Measurements from ENCODE around the gene ARHGAP6. TPM values are rescaled to one million over a fixed set of nuclear protein-coding genes. Genes with fewer than 3 reads are reported as not detected.

ARHGAP6 gene
- total and polyA plus RNA-seq, 2 of the 4 experiments (the other 2 are of a cell fraction) = 1.4 to 1.8 TPM

DNA sequence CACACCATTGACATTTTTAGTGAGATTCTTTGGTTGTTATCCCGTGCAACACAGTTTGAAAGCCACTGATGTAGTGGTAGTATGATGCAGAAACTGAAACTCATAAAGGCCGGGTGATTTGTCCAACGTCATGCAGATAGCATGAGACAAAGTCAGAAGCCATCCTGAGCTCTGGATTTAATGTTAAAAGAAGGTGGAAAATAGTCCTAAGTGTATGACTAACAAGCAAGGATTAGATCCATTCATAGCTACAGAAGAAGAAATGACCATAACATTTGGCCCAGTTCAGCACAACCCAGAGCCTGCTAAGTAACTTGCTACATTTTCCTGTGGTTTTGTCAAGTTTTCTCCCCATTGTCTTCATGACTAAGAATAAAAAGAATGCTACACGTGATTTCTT, 230.2 kb downstream of the ARHGAP6 start:
- intact Hi-C loops (cut with micrococcal nuclease) (no loop called here), in situ Hi-C loops (cut with MboI; ENCODE audit: low sequenced_read_pairs) (no loop called here), dilution Hi-C loops (cut with HindIII; ENCODE audit: low sequenced_read_pairs, unreplicated experiment) (no loop called here)
- Histone ChIP-seq H3K56ac (ENCODE audit: extremely low read depth, insufficient read depth, low read length) (no peak overlapping the region), H3K79me1 (ENCODE audit: low read depth in 1 of 2, low read length in 2 of 2) (no peaks in the 10 kb centered on the region), H4K8ac (ENCODE audit: low read depth in 2 of 2, low read length in 2 of 2) (no peak overlapping the region), H3K23ac (ENCODE audit: low read depth, low read length) (no peak overlapping the region), H3K36me3 (ENCODE audit: control insufficient read depth, insufficient read depth, low read length) (no peaks in the 10 kb centered on the region), H2AK9ac (replicated peaks; ENCODE audit: low read depth, low read length, poor library complexity) (no peak overlapping the region), H2BK5ac (ENCODE audit: low read depth, low read length, poor library complexity, severe bottlenecking) (no peak overlapping the region), H3K4me2 (ENCODE audit: low read depth, low read length) (peak overlapping the region; percentile 18; the same call in 1 of the 2 replicates), H2AK5ac (ENCODE audit: low read depth, low read length) (no peak overlapping the region), H2BK15ac (ENCODE audit: low read depth, low read length) (no peak overlapping the region), H2AFZ (replicated peaks; ENCODE audit: low read length, poor library complexity) (no peak overlapping the region), H3K4me3 (ENCODE audit: insufficient read depth, low read depth, low read length) (no peak overlapping the region), H3K14ac (replicated peaks; ENCODE audit: low read depth, low read length) (no peak overlapping the region), H3K9me3 (ENCODE audit: control insufficient read depth, insufficient read depth, low read length) (no peaks in the 10 kb centered on the region), H3K4ac (ENCODE audit: low read depth, low read length) (no peak overlapping the region; the same call in 1 of the 2 replicates), H4K20me1 (ENCODE audit: insufficient read depth, low read length) (no peaks in the 10 kb centered on the region), H2BK20ac (ENCODE audit: low read depth, low read length) (no peak overlapping the region), H2BK120ac (ENCODE audit: low read depth, low read length) (no peak overlapping the region), H4K5ac (ENCODE audit: low read depth, low read length) (no peak overlapping the region), H3K27me3 (ENCODE audit: control insufficient read depth, insufficient read depth, low read length) (no peaks in the 10 kb centered on the region), H3K9me1 (ENCODE audit: insufficient read depth, low read length) (no peaks in the 10 kb centered on the region), H3K9ac (ENCODE audit: low read depth, low read length) (no peak overlapping the region), H3K4me1 (ENCODE audit: control insufficient read depth, insufficient read depth, low read length) (peaks cover 12% of the 10 kb centered on the region), H3K27ac (ENCODE audit: insufficient read depth, low read length) (no peak overlapping the region), H3K18ac (ENCODE audit: low read depth, low read length) (peak overlapping the region; percentile 51), H4K91ac (ENCODE audit: insufficient read depth, low read depth, low read length) (no peak overlapping the region)
- WGBS, 2 experiments (ENCODE audit: extremely low coverage in 2 of 2, insufficient read length in 1 of 2) = no CpG with 5 or more reads among the region's 4 CpGs
- BruUV-seq (replicated peaks) = no TSS peak
- ATAC-seq (ENCODE audit: low read depth) (no peak), DNase-seq (peak; percentile 62)
- POLR2A ChIA-PET (ENCODE audit: unreplicated experiment) = no interaction called here
- TF ChIP-seq CEBPB (IDR thresholded peaks at IDR 0.05; ENCODE audit: low read depth, low read length) (no peak), FOS (IDR thresholded peaks at IDR 0.05; ENCODE audit: low read depth, low read length) (no peak)
- CTCF ChIA-PET = interaction anchor here (0.6 kb wide), 1 partner anchor 244 kb away, joined by 3 read pairs; no protein-coding TSS in a partner anchor
